Sigmoid colon (tissue), 7 donors: ENCODE data around the gene VASP. TPM values are rescaled to one million over a fixed set of nuclear protein-coding genes. Genes with fewer than 3 reads are reported as not detected.
"Not testable (repeated sequence)": the region's sequence is repeated elsewhere in the genome, so short reads cannot be mapped to it uniquely, and the experiment has no call there.

Source experiments
- DNase-seq: peaks from one replicate; pipeline ENCODE4 v3.0.0-alpha.2; 2019
- H3K27ac ChIP-seq, 4 donors: fragments of 200-600 bp; sonication (generic); one replicate each; pipeline ENCODE4 v1.5.1; 2016 to 2019; ENCODE audit warnings: mild to moderate bottlenecking in 1 of 4
- H3K27me3 ChIP-seq, 3 donors: fragments of 200-600 bp; sonication (generic); one replicate each; pipeline ENCODE4 v1.5.1; 2019; ENCODE audit warnings: mild to moderate bottlenecking in 1 of 3
- H3K36me3 ChIP-seq, 4 donors: fragments of 200-600 bp; sonication (generic); one replicate each; pipeline ENCODE4 v1.5.1; 2016 to 2019
- H3K4me1 ChIP-seq, 4 donors: fragments of 200-600 bp; sonication (generic); one replicate each; pipeline ENCODE4 v1.5.1; 2017 to 2019
- H3K4me3 ChIP-seq, 4 donors: fragments of 200-600 bp; sonication (generic); one replicate each; pipeline ENCODE4 v1.5.1; 2017 to 2019; ENCODE audit warnings: mild to moderate bottlenecking in 2 of 4, moderate library complexity in 1 of 4
- H3K9me3 ChIP-seq, 4 donors: fragments of 200-600 bp in 3 of 4; sonication (generic) in 3 of 4; one replicate each; pipeline versions ENCODE4 v1.5.1 to v1.6.1; 2013 to 2019
- CTCF ChIP-seq, 4 experiments: fragments of 450-650 bp in 3 of 4; fragments of 200-600 bp in 1 of 4; IDR thresholded peaks; one replicate each; pipeline ENCODE4 v1.5.1; 2016 to 2019; ENCODE audit warnings: antibody characterized with exemption in 4 of 4, mild to moderate bottlenecking in 3 of 4, moderate library complexity in 2 of 4
- EP300 ChIP-seq, 4 donors: sonication (generic); formaldehyde crosslinking; IDR thresholded peaks; one replicate each; pipeline ENCODE4 v1.6.1; 2017; ENCODE audit warnings: antibody characterized with exemption in 4 of 4
- POLR2A ChIP-seq, 2 donors: fragments of 450-650 bp; IDR thresholded peaks; one replicate each; pipeline ENCODE4 v1.6.1; 2016; ENCODE audit warnings: antibody characterized with exemption in 2 of 2, mild to moderate bottlenecking in 2 of 2, moderate library complexity in 2 of 2
- POLR2AphosphoS5 ChIP-seq, 4 donors: sonication (generic); formaldehyde crosslinking; IDR thresholded peaks; one replicate each; pipeline ENCODE4 v1.6.1; 2017; ENCODE audit warnings: antibody characterized with exemption in 4 of 4
- WGBS, 2 donors: extraction: QIAGEN DNeasy Blood & Tissue Kit; methylation state at CpG; one replicate each; pipeline ENCODE4 v1.1.7; 2013; 5-methylcytosine and 5-hydroxymethylcytosine counted together
- intact Hi-C: fragments of 100-400 bp; cut with DNase I; formaldehyde crosslinking; loops from one replicate; pipeline ENCODE4 v1.15.1; 2023
- polyA plus RNA-seq, 3 donors: library from polyadenylated mRNA; stranded (reverse); fragments of 200-250 nt; gene quantifications; one replicate each; pipeline ENCODE4 v1.2.3, GENCODE V29; 2013
- total RNA-seq, 4 donors: library from RNA; depleted of rRNA; stranded (reverse); fragments of >200 nt; gene quantifications; one replicate each; pipeline ENCODE4 v1.1.0, GENCODE V29; 2016
- donor health status: healthy with polysubstance abuse.
- donor health status: Bipolar disorder and iron deficiency.
- donor health status: healthy.

VASP gene
- total and polyA plus RNA-seq, 7 donors = 101 to 223 (median 160) TPM

DNA sequence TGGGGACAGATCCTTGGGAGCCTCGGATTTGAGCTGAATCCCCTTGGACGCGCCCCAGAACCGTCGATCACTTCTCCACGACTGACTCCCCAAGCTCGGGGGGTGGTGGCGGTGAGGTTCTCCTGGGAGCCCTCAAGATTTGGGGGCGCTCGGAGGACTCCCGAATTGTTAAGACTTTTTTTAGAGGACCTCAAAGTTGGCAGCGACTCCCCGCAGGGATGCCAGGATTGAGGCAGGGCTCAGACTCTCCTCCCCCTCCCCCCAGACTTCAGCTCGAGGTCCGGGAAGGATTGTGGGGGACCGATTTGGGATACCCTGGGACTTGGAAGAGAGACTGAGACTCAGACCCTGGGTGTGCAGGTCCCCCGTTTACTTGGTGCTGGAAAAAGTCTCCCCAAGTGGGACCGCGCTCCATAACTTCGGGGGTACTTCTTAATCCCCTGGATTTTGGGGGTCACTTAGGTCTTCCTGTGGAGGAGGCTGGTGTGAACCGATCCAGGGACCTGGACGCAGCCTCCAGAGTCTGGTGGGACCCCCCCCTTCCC is 665 bp downstream of the VASP start:
- WGBS, 2 donors = 0 to 1% methylated on average over 22 of the region's 22 CpGs
- intact Hi-C loops = loop anchor here (2.0 to 10.0 kb wide), 3 partner anchors 77 to 753 kb away; partner anchors contain the start of genes DMPK and OPA3
- H3K4me1 ChIP-seq = peaks cover 0 to 41% (median 40%) of the 10 kb centered on the region in 4 donors
- H3K4me3 ChIP-seq = peak overlapping the region; percentile 83 to 100 (median 100)
- DNase-seq = peak; percentile 83
- no peaks in the 10 kb centered on the region for H3K9me3 ChIP-seq
- H3K27ac ChIP-seq = peak overlapping the region; percentile 94 to 99 (median 98)
- no peaks in the 10 kb centered on the region for H3K36me3 ChIP-seq
- H3K27me3 ChIP-seq = no peaks in the 10 kb centered on the region
- no peak for TF ChIP-seq POLR2AphosphoS5 (IDR thresholded peaks at IDR 0.05)
- no peak for TF ChIP-seq CTCF (IDR thresholded peaks at IDR 0.05)
- TF ChIP-seq POLR2A (IDR thresholded peaks at IDR 0.05) = no peak
- no peak for TF ChIP-seq EP300 (IDR thresholded peaks at IDR 0.05)

GRCh38 chr19:45508417-45508860 is 1.2 kb downstream of the VASP start:
- Histone ChIP-seq H3K36me3 (no peaks in the 10 kb centered on the region), H3K4me3 (peak overlapping the region; percentile 83 to 100 (median 100)), H3K27ac (peak overlapping the region; percentile 94 to 99 (median 98)), H3K4me1 (peaks cover 0 to 45% (median 44%) of the 10 kb centered on the region in 4 donors), H3K9me3 (no peaks in the 10 kb centered on the region), H3K27me3 (no peaks in the 10 kb centered on the region)
- no peak for TF ChIP-seq POLR2A (IDR thresholded peaks at IDR 0.05)
- TF ChIP-seq POLR2AphosphoS5 (IDR thresholded peaks at IDR 0.05) = no peak
- DNase-seq = peak; percentile 89
- 0 to 2% methylated on average over 26 of the region's 26 CpGs for WGBS, 2 donors
- intact Hi-C loops = loop anchor here (2.0 to 10.0 kb wide), 3 partner anchors 76 to 754 kb away; partner anchors contain the start of genes DMPK and OPA3

- H3K27me3 ChIP-seq = no peaks in the 10 kb centered on the region
- 1 to 3% methylated on average over 28 of the region's 28 CpGs for WGBS, 2 donors
- no peaks in the 10 kb centered on the region for H3K9me3 ChIP-seq
- TF ChIP-seq POLR2A (IDR thresholded peaks at IDR 0.05) (peak; percentile 69 to 83), EP300 (IDR thresholded peaks at IDR 0.05) (no peak), POLR2AphosphoS5 (IDR thresholded peaks at IDR 0.05) (peak; percentile 74 to 96 (median 93)), CTCF (IDR thresholded peaks at IDR 0.05) (peak in 1 of 4 experiments; percentile 35)
- H3K36me3 ChIP-seq = no peaks in the 10 kb centered on the region
- H3K27ac ChIP-seq = peak overlapping the region; percentile 94 to 99 (median 98)
- H3K4me1 ChIP-seq = peaks cover 0 to 51% (median 50%) of the 10 kb centered on the region in 4 donors
- H3K4me3 ChIP-seq = peak overlapping the region; percentile 83 to 100 (median 100)
- peak; percentile 96 for DNase-seq
- intact Hi-C loops = loop anchor here (2.0 to 10.0 kb wide), 3 partner anchors 76 to 754 kb away; partner anchors contain the start of genes DMPK and OPA3
Measured at GRCh38 chr19:45508861-45509691, 1.8 kb downstream of the VASP start.

GRCh38 chr19:45509692-45510015 is 2.4 kb downstream of the VASP start:
- Histone ChIP-seq H3K9me3 (no peaks in the 10 kb centered on the region), H3K4me1 (peaks cover 0 to 57% (median 56%) of the 10 kb centered on the region in 4 donors), H3K4me3 (peak overlapping the region; percentile 83 to 100 (median 100)), H3K27ac (peak overlapping the region; percentile 94 to 99 (median 98)), H3K27me3 (no peaks in the 10 kb centered on the region), H3K36me3 (no peaks in the 10 kb centered on the region)
- intact Hi-C loops = loop anchor here (2.0 to 10.0 kb wide), 3 partner anchors 75 to 755 kb away; partner anchors contain the start of genes DMPK and OPA3
- DNase-seq = no peak
- TF ChIP-seq CTCF (IDR thresholded peaks at IDR 0.05) = no peak
- no peak for TF ChIP-seq EP300 (IDR thresholded peaks at IDR 0.05)
- TF ChIP-seq POLR2AphosphoS5 (IDR thresholded peaks at IDR 0.05) = no peak
- TF ChIP-seq POLR2A (IDR thresholded peaks at IDR 0.05) = no peak
- WGBS, 2 donors = 3 to 15% methylated on average over 3 of the region's 3 CpGs

GRCh38 chr19:45510352-45510751 is 3.1 kb downstream of the VASP start:
- intact Hi-C loops, DNase-seq, H3K9me3 ChIP-seq, H3K27me3 ChIP-seq, H3K36me3 ChIP-seq: not testable (repeated sequence)
- Histone ChIP-seq H3K27ac (peak overlapping the region; percentile 94 to 99 (median 98)), H3K4me3 (peak overlapping the region in 3 of 4 donors; percentile 99 to 100 (median 100)), H3K4me1 (peaks cover 0 to 64% (median 63%) of the 10 kb centered on the region in 4 donors)
- 73 to 84% methylated on average over 11 of the region's 11 CpGs for WGBS, 2 donors
